GM21515 (cell line): ENCODE results near the gene ORC2.
"Not testable (repeated sequence)": the region's sequence is repeated elsewhere in the genome, so short reads cannot be mapped to it uniquely, and the experiment has no call there.

Experiments
- ATAC-seq: cut with Tn5 transposase; IDR thresholded peaks from one replicate; pipeline ENCODE4 v1.9.1; 2021; ENCODE audit not compliant: unreplicated experiment

Gene ORC2

DNA sequence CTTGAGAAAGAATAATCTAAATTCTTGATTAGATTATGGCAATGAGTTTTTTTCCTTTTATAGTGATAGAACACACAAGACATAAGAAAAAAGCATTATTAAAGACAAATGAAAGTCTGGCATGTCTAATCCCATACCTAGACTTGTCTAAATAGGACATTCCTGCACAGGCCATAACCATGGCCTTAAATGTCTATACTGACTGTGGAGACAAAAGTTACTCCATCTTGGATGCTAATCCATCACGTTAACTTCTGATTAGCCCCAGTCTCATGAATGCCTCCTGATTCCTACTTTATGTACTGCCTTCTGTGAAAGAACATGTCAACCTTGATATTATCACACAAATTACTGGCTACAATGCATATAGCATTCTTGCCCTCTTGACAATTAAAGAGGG lies 23.6 kb downstream of the ORC2 start:
- ATAC-seq = no peak

DNA sequence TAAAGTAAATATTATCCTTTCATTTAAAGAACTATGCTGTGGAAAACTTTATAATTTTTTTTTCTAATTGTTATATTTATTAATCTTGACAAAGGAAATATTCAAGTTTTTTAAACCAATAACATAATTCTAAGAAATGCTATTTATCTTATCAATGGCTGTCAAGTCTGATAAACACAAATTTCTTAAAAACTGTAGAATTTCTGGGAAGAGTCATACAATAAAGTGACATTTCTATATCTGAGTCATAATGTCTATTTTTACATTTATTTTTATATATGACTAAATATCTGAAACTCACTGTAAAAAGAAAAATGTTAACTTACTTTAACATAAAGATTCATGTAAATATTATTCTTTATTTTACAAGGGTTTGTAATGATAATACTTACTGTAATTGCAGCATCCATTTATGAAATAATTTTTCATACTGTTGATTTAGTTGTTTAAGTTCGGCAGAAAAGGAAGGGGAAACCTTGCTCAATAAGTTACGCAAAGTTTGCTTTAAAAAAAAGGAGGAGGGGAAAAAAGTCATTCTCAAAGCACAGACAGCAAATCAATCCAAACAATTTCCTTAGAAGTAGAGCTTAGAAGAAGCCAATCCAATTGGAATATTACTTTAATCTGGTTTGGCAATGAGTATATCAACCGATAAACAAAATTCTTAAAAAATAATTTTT lies 32.4 kb downstream of the ORC2 start:
- ATAC-seq = no peak

DNA sequence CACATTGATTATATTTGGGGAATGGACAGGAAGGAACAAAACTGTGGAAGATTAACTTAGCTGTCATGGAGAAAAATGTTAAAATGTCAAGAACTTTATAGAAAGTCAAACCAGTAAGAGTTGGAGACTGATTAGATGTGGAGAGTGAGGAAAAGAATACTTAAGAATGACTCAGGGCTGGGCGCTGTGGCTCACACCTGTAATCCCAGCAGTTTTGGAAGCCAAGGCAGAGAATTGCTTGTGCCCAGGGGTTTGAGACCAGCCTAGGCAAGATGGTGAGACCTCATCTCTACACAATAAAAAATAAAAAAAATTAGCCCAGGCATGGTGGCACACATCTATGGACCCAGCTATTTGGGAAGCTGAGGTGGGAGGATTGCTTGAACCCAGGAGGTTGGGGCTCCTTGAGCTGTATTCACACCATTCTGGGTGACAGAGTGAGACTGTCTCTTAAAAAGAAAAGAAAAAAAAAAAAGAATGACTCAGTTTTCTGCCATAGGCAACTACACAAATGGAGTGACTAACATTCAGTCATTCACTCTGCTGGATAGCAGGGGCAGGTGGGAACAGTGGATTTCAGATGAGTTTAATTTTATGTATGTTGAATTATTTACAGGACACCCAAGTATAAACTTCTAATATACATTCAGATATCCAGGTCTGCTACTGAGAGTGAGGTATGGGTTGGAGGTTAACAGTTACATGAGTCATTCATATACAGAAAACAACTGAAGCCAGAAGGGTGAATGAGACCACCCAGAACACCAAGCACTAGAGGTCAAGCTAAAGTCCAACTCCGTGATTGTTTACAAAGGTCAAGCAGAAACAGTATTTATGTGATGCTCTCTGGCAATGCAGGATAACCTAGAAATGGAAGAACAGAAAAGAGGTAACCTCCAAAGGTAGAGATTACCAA lies 33.9 kb downstream of the ORC2 start:
- no peak for ATAC-seq

DNA sequence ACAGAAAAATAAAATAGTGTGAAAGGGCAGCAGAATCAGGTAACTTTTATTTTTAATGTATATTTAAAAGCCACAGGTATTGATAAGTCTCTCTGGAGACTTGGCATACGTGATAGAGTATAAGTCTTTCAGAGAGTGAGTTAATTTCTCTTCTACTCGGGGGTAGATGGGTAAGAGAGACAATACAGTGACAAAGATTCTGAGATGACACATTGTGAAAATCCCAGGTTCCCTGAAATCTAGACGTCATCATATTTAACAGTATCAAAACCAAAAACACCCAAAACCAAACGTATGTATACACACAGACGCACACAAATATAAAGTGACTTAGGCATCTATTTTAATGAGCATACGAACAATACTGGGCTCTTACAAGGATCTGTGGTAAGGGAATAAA lies 41.0 kb downstream of the ORC2 start:
- no peak for ATAC-seq

DNA sequence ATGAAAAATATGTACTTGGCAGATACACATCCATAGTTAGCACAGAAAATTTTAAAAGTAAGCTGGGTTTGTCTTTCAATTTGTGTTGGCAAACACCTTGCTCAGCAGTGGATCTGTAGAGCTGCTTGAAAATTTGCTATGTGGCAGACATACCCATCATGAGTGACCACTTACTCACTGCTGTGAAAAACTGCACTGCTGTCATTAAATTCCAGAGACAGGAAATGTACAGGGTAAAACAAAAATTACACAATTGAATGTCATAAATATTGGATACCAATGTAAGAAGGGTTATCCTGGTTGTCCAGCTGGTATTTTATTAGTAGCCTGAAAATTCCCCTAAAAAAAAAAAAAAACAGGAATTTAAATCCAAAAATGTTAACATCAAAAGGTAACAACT lies 49.8 kb downstream of the ORC2 start:
- ATAC-seq = no peak

DNA sequence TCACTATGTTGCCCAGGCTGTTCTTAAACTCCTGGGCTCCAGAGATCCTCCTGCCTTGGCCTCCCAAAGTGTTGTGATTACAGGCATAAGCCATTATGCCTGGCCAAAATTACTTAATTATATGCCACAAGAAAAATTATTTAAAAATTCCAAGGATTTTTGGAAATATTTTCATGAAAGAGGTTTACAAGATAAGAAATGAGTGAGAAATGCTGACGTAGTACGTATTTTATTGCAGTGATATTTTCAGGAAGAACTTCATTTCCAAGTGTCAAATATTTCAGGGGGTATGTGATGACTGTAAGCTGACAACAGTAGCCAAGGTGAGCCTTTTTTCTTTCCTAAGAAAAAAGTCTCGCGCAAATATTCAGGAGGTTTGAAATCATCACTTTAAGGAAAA lies 53.5 kb downstream of the ORC2 start:
- no peak for ATAC-seq

DNA sequence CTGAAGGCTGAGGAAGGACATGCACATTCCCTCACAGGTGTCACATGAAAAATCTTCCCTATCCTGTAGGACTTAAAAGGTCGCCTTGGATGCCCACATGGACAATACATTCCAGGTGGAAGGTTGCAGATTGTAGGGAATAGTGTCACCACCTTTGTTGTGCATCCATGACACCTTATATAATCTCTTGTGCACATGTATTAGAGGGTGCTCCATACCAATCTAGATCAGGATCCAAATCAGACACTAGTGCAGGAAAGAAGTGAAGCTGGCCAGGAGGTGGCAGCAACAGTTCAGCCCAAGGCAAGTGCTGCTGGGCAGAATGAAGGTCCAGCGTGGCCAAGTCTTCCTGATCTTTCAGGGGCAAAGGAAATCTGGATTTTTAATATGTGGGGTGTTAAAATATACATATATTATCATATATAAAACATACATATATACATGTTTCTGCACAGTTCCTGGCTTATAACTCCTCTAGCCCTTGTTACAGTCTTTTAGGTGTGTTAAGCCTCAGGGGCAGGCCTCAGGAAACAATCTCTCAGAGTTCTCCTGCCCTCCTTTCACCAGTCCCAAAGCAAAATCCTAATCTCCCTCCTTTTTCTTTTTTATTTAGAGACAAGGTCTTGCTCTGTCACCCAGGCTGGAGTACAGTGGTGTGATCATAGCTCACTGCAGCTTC lies 57.7 kb downstream of the ORC2 start:
- no peak for ATAC-seq

DNA sequence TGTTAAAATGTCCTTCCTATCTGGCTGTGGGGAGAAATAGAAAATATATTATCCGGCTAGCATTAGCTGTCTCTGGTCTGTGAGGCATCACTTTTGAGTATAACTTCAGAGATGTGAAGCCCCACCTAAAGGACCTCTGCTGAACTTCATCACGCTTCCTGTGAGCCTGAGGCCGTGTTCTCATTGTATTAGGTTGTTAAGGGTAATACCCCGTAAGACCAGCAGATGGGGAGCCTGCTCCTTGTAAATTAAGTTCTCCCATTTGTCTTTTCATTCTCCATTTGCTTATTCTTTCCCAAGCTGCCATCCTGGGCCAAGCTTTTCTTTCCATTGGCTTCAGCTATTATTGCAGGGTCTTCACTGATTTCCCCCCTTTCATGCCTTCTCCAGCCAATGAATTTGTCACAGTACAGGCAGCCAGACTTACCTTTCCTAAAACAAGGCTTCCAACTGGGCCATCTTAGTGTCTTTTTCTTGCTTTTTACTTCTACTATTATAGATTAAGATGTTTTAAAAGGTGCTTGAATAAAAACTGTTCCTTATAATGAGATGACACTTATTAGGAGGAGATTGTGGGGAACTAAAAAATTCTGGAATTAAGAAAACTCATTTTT lies 61.9 kb downstream of the ORC2 start:
- peak; percentile 96 for ATAC-seq

DNA sequence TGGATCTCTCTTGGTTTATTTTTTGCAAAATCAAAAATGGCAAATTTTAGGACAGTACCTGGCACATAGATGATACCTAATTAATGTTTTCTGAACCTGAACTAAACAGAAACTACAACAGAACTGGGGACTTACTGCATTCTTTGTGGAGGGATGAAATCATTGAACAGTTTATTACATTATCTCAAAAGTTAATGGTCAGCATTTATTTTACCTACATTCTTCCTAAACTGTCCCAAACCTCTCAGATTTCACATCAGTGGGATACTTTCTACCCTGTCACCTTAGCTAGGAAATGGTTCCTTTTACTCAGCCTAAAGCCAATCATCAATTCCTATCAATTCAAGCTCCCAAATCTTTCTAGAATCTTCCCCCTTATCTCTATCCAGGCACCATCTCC lies 64.0 kb downstream of the ORC2 start:
- no peak for ATAC-seq

DNA sequence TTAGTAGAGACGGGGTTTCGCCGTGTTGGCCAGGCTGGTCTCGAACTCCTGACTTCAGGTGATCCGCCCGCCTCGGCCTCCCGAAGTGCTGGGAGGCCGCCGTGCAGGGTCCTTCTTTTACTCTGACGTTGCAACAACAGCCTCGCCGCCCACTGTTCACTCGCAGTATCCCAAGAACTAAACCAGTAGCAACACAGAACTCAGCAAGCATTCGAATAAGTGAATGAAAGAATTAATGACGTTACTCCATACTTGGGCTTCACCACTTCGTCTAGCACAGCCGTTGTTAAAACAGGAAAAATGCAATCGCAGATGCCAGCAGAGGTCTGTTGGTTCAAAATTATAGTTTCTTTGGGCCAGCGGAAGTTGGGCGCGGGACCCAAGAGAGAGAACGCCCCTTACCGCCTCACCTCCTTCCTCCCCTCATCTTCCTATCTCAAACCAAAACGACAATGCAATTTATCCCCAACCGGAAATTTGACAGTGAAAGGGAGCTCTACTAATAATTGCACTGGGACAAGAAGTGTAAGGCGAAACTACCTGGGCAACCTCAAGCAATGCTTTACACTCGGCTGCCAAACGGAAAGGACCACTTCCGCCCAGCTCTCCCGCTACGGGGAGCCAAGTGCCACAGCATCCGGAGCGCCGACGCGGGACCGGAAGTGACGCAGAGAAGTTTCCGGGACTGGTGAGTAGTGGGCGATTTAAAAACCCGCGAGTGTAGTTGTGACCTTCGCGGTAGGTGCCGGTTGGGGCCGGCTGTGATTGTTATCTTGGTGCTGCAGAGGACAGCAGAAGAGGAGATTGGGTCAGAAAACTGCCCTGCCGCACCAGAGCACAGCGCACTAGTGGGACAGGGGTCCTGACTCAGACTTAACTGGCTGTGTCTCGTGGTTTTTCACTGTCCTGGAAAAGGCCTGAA lies 74.5 kb downstream of the ORC2 start, which contains the start of the genes NIF3L1 and PPIL3:
TSS of gene NIF3L1 (plus strand) at position 668 of the 922 bp plus-strand sequence. CDS start 2,573 bp downstream, outside the sequence.
TSS of gene PPIL3 (minus strand) at position 374 of the 922 bp plus-strand sequence. CDS start 1,462 bp downstream, outside the sequence.
- ATAC-seq = peak; percentile 91

DNA sequence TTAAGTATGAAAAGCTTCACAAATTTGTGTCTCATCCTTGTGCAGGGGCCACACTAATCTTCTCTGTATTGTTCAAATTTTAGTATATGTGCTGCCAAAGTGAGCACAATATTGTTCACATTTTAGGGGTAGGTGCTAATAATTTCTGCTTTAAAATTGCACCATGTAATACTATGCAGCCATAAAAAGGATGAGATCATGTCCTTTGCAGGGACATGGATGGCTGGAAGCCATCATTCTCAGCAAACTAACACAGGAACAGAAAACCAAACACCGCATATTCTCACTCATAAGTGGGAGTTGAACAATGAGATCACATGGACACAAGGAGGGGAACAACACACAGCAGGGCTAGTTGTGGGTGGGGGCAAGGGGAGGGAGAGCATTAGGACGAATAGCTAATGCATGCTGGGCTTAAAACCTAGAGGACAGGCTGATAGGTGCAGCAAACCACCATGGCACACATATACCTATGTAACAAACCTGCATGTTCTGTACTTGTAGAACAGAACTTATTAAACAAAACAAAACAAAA lies 81.7 kb downstream of the ORC2 start:
- ATAC-seq = not testable (repeated sequence)

DNA sequence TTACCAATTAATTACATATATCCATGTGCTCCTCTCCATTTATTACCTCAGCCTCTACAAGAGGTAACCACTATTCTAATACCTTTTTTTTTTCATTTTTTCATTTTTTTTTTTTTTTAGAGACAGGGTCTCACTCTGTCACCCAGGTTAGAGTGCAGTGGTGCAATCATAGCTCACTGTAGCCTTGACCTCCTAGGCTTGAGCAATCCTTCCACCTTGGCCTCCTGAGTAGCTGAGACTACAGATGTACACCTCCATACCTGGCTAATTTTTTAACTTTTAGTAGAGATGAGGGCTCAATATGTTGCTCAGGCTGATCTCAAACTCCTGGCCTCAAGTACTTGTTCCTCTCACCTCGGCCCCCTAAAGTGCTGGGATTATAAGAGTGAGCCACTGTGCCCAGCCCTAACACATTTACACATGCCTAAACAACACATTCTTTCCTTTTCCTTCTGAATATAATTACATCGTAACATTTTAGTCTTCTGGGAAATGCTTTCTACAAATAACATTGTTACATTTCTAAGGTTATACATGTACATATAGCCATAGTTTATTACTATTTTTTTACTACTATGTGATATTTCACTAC lies 85.1 kb downstream of the ORC2 start:
- no peak for ATAC-seq

DNA sequence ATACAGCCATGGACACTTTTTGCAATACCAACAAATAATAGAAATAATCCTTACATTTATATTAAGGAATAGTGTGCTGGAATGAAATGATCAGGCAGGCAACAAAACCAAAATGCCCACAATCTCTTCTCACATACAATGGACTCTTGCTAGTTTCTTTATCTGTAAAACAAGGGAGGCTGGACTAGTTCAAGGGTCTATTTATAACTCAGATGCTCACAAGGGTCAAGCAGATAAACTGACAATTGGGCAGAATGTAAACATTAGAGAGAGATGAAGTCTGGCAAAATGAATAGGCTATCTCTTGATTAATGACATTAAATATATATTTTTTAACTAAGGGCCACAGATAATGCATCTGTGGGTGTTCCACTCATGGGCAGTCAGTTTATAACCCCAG lies 86.0 kb downstream of the ORC2 start:
- no peak for ATAC-seq

DNA sequence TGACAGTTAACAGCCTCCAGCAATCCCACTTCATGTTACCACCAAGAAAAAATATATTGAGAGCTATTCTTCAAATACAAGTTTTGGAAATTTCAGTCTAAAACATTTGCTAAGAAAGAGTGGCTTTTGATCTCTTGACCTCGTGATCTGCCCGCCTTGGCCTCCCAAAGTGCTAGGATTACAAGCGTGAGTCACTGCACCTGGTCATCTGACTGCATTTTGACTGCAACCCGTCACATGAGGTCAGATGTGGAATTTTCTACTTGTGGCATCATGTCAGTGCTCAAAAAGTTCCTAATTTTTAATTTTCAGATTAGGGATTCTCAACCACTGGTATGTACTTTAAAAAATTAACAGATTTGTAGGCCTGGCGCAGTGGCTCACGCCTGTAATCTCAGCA lies 89.9 kb downstream of the ORC2 start:
- no peak for ATAC-seq

DNA sequence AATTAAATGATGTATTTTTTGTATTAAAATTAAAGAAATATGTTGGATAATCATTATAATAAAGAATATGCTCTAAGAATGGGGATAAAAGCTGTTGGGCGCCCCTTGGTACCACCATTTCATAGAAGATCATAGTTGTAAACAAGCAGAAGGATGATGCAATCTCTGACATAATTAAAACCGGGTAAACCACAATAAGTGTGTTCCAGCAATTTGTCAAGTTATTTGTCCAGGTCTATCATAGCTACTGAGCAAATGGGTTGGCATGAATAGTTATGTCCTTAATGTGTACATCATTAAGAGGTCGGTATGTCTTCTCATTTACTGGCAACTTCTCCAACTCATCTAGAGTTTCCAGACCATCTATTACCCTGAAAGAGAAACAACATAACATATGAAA lies 92.3 kb downstream of the ORC2 start:
- ATAC-seq = no peak

DNA sequence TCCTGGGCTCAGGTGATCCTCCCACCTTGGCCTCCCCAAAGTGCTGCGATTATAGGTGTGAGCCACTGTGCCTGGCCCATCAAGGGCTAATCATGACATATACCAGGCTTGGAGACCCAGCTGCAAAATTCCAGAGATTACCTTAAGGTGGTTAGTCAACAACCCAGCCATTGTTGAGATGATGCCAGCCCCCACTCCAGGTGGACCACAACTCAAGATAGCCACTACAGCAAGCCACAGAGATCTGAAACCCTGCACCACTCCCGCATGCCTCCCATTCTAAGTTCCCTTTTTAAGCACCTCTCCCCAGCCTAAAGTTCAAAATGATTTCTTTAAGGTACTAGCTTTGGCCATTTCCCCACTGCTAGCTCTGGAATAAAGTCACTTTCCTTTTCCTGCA lies 94.4 kb downstream of the ORC2 start:
- ATAC-seq = no peak

DNA sequence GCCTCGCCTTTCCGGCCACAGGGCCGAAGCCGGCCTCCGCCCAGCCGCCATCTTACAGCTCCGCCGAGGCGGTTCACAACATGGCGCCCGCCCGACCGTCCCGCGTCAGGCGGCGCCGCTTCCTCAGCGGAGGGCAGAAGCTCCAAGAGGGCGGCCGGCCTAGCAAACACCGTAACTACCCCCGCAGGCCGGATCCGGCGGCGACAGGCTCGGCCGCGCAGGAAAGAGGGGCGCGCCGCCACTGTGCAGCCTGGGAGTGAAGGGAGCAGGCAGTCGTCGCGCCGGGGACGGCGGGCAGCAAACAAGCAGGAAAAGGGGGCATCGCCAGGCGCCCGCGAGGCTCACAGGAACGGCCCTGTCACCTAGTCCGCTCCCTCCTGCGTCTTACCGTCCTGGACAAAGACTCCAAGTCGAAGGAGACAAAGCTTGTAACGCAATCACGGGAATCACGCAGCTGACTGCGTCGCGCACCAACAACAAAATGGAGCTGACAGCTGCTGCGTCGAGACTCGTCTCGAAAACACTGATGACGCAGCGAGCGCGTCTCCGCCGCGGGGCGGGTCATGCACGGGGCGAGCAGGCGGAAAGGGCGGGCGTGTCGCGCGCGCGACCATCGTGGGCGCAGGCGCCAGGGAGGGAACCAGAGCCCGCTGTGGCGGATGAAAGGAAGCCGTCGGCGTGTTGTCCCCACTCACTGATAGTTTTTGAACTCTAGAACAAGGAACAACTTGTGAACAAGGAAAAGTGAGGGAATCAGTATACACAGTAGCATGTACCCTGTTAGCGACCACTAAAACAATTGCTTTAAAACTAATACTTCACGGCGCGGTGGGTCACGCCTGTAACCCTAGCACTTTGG lies 99.1 kb downstream of the ORC2 start, which contains the start of gene CLK1:
TSS of gene CLK1 (minus strand) at position 483 of the 859 bp plus-strand sequence. CDS start 2,796 bp downstream, outside the sequence.
- ATAC-seq = peak; percentile 88

DNA sequence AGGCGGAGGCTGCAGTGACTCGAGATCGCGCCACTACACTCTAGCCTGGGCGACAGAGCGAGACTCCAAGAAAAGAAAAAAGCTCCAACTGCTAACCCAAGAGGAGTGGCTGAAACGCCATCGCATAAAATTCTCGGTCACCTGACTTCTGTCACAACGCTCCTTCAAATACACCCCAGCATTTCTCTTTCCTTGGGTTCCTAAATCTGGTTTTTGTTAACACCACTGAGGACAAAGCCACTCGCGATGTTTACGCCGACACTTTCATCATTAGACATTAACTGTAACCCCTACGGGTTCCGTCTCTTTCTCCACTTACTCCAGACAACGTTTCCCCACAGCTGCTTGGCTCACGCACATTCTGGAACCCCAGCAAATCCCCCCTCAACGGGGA lies 99.7 kb downstream of the ORC2 start:
- ATAC-seq = peak; percentile 8
